GM12801 (cell line): ENCODE results near the gene TNS3.

ENCODE experiments used
- CTCF ChIP-seq: IDR thresholded peaks from one replicate; pipeline ENCODE4 v1.5.1; 2011; ENCODE audit warnings: control low read depth; ENCODE audit not compliant: insufficient read length; ENCODE audit errors: extremely low read depth

Gene TNS3

GRCh38 chr7:47262881-47263280, 319.0 kb downstream of the TNS3 start:
- TF ChIP-seq CTCF: no peak

DNA sequence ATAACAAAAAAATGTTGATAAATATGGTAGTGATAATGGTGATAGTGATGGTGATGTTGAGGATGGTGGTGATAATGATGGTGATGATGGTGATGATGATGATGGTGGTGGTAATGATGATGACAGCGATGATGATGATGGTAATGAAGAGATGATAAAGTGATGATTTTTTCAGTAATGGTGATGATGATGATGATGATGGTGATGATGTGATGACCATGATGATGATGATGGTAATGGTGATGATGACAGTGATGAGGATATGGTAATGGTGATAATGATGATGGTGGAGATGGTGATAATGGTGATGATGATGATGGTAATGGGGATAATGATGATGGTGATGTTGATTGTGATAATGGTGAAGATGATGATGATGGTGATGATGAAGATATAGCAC, 321.6 kb downstream of the TNS3 start:
- TF ChIP-seq CTCF: no peak

- no peak for TF ChIP-seq CTCF
These were observed 322.2 kb downstream of the TNS3 start for GRCh38 chr7:47259682-47260081.

DNA sequence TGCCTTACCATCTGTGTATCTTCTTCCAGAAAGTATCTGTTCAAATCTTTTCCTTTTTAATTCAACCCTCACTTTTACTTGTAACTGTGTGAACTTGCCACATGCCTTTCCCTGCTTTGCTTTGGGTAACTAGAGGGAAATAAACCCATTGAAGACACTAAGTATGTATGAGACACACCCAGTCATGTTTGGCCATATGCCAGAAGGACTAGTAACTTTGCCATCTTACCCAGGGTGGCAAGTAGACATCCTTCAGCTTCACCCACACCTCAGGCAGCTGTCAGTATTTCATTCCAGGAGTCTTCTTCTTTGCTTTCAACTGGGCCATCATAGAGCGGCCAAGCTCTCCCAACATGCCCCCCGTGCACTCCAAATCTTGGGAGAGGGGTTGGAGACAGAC, 323.1 kb downstream of the TNS3 start:
- no peak for TF ChIP-seq CTCF

DNA sequence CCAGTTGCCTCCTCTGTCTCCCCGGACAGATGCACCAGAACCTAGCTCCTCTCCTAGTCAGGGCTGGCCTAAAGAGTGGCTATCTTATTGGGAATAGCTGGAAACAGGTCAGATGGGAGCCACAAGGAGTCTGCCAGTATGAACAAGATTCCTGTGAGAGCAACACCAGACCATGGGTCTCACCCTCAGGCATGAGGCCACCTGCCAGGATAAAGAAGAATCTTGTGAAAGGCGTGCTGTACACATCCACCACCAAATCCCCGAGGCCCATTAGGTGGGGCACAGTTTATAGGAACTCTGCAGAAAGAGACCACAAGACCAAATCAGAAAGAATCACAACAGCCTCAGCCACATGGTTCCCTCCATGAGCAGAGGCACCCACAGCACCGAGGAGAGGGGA, 325.9 kb downstream of the TNS3 start:
- no peak for TF ChIP-seq CTCF

DNA sequence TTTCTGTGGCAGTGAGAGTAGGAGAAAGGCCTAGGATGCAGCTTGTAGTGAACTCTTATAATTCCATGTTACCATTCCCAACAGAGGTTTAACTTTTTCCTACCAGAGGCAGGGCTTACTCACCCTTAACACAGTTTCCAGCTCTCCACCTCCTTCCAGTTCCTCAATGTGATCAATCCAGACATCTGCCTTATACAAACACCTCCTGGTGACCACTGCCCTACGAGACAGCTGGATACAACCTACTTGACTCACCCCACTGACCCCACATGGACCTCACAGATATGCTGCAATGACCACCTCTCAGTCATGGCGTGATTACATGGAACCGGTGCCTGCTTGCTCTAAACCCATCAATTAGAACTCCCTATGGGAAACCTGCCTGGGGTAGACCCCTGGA, 326.5 kb downstream of the TNS3 start:
- no peak for TF ChIP-seq CTCF

DNA sequence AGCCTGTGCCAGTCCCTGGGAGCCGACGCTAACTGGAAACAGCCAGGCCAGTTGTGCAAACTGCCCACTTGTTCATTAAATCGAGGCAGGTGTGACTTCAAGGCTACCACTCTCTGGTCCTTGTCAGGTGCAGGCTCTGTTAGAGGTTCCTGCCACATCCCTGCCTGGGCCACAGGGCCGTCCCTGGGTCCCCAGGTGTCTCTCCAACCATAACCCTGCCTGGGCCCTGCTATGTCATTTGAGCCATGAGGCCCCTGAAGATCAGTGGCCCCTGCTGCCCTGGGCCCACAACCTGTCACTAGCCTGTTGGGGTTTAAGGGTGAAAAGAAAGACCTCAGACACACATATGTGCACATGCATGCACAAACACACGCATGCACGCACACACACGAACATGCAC, 326.9 kb downstream of the TNS3 start:
- TF ChIP-seq CTCF: no peak
